Stimulated activated CD4-positive, alpha-beta T cell treated with anti-CD3 and anti-CD28 coated beads, Interleukin-1b, Interleukin-23, amount 100 ng/mL, for 1 hour (primary cell): ENCODE data around the gene PPM1E.

Experiments
- DNase-seq, 2 donors: peaks; one replicate each; pipeline ENCODE4 v3.0.0-alpha.2; 2020; ENCODE audit warnings: low read depth in 2 of 2

The PPM1E gene

DNA sequence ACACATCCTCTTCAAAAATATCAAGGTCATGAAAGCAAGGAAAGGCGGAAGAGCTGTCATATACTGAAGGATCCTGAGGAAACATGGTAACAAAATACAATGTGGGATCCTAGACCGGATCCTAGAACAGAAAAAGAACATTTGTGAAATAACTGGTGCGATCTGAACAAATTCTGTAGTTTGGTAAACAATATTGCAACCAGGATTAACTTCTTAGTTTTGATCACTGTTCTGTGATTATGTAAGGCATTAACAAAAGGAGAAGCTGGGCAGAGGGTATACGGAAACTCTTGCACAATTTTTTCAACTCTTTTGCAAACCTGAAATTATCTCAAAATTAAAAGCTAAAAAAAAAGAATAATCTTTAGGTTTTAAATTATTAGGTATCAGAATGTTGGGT lies 241.3 kb downstream of the PPM1E start:
- no peak for DNase-seq

DNA sequence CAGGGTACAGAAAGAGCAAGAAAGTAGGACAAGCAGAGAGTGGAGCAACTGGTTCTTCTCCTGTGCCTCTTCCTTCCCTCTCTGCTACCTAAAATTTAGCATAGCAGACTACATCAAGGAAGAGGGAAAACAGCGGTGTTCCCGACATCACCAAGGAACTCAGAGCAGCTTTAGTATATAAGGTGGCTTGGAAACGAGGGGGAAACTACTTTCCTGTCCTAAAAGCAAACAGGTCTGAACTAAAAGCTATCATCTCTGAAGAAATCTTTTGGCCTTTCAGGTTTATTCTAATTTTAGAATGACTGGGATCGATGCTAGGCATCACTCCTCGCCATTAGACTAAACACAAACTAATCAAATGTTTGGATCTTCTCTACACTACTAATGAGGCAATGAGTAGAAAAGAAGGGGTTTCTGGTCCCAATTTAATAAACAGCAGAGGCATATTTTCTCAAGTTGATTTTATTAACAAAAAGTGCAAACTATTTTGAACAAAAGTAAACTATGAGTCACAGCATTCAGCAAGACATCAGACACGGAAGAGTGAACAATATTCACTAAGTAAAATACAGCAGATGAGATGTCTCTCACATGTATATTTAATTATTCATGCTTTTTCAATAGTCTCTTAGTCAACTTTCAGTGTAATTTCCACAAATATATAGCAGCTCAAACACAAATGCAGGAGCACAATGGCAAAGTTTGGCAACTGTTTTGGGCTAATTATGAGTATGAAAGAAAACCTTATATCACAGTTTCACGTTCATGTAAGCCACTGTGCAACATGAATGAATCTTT lies 242.3 kb downstream of the PPM1E start:
- DNase-seq, result no peak

- DNase-seq, result no peak
Observed at GRCh38 chr17:58998871-58999270, 243.2 kb downstream of the PPM1E start.

GRCh38 chr17:58999500-58999899 lies 243.8 kb downstream of the PPM1E start:
- DNase-seq, result no peak

GRCh38 chr17:59000022-59000421 lies 244.4 kb downstream of the PPM1E start:
- DNase-seq, result no peak

DNA sequence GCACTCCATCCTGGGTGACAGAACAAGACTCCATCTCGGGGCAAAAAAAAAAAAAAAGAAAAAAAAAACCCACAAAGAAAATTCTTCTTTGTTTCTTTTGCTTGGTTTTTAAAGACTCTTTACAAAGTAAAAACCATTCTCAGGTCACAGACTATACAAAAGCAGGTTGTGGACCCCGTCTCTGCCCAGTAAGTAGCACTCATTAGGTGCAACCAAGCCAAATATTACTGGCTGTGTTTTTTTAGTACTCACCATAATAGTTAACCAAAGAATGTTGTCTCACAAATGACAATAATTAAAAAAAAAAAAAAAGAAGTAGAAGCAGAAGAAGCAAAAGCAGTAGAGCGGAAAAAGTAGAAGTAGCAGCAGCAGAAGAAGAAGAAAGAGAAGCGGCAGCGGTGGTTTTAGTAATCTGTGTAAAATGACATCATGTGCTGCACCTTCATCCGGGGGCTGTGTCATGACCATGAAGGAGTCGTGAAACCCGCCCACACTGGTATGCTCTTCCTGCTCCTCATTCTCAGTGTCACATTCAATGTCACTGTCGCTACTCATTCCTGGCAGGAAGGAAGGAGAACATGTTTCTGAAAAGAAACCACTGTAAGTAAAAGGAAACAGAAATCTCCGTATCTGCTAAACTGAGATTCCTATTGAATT lies 245.6 kb downstream of the PPM1E start:
- DNase-seq, result peak; percentile 28 to 38

DNA sequence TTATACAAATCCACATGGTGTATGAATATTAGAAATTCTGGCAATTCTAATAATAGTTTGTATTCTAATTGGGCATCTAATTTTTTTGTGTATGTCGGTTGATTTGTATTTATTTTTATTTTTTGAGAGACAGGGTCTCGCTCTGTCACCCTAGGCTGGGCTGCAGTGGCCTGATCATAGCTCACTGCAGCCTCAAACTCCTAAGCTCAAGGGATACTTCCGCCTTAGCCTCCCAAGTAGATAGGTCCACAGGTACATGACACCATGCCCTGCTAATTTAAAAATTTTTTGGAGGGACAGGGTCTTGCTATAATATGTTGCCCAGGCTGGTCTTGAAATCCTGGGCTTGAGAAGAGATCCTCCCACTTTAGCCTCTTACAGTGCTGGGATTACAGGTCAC lies 246.5 kb downstream of the PPM1E start:
- DNase-seq, result no peak

GRCh38 chr17:59002848-59003247 lies 247.2 kb downstream of the PPM1E start:
- DNase-seq, result no peak

- no peak for DNase-seq
Observed at GRCh38 chr17:59003860-59004259, 248.2 kb downstream of the PPM1E start.

DNA sequence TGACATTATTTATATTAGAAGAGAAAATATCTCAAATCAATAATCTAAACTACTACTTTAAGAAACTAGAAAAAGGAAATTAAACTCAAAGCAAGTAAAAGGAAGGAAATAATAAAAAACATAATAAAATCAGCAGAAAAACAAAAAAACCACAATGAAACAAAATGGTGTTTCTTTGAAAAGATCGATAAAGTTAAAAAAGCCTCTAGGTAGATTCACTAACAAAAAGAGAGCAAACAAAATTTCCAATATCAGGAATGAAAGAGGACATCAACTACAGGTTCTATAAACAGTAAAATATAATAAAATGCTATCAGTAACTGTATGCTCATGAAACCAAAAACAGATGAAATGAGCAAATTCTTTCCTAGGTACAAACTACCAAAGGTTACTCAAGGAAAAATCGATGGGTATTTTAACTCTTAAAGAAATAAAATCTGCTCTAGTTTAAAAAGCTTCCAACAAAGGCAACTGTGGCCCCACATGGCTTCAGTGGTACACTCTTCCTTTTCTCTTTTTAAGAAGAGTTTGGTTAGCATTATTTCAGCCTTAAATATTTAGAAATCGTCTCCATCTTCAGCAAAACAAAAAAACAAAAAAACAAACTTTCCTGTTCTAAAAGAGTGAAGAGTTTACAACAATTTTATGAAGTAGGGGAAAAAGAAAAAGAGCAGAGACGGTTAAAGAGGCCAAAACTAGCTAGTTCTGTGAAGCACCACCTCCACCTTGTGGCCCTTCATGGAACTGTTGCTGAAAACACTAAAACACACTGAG lies 248.9 kb downstream of the PPM1E start:
- DNase-seq, result peak; percentile 22 to 53

DNA sequence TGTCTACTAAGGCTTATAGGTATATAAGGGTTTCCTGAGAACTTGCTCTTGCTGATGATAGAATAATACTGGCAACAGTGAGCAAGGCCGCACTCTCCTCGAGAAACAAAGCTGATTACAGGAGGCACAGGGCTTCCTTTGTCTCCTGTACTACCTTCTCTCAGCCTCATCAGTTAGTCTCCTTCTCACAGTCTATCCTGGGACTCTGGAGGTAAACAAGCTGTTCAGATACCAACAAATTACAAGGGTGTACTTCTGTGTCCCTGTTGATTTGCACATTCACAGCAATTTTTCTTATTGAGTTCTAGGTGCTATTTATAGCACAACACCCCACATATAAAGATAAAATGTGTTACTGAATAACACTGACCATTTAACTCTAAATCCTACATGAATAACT lies 252.3 kb downstream of the PPM1E start:
- no peak for DNase-seq

- no peak for DNase-seq
Observed at GRCh38 chr17:59008737-59009136, 253.1 kb downstream of the PPM1E start.

DNA sequence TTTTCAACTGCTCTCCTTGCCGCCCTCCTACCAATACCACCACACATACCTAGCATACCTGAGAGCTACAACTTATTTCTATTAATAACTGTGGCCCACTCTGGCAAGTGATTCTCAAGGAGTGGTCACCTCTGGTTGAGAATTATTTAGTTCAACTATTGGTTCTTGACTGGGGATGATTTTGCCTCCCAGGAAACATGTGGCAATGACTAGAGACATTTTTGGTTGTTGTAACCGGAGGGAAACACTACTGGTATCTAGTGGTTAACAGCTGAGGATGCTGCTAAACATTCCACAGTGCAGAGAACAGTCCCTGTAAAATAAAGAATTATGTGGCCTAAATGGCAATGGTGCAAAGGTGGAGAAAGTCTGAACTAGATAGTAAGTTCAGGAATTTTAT lies 254.4 kb downstream of the PPM1E start:
- DNase-seq, result no peak

DNA sequence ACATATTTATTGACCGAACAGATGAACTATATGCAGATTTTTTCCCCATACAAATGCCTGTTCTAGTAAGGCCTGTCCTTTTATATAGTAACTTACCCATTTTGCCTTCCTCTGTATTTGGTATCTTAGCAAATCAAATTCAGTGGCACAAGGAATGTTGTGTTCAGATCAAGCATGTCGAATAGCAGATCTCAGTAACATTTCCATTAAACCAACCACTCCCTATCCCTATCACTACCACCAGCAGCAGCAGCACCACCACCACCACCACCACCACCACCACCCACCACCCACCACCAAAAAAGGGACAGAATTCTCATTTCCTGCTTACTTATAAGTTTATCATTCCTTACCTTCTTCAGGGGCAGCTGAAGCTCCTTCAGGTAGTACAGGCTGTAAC lies 256.3 kb downstream of the PPM1E start:
- DNase-seq, result no peak

DNA sequence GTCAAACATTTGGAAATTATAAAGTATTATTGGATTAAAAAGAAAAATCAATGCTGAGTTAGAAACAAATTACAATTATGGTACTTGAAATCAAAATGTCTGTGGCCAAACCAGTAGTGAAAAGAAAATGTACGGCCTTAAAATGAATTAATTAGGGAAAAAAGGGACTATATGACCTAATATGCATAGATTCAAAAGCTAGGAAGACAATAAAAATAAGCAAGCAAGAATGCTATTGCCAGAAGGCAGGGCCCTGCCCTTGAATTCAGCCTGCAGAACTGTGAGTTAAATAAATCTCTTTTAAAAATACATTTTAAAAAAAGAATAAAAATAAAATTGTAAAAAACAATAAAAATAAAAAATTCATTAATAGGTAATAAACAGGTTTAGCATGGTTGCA lies 262.4 kb downstream of the PPM1E start:
- DNase-seq, result no peak

DNA sequence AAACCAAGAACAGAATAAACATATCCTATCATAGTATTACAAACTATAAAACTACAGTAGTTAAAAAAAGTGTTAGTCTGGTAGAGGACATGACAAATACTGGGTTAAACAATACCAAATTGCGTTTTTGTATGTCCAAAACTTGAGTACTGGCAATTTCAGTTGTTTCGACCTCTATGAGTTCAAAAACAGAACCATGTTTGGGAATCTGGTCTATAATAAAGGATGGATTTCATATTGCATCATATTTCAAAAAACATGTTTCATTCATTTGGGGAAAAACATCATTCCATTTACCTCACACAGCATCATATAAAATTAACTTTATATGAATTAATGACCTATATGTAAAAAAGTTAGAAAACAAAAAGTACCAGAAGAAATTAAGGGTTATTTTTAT lies 269.3 kb downstream of the PPM1E start:
- DNase-seq, result no peak

DNA sequence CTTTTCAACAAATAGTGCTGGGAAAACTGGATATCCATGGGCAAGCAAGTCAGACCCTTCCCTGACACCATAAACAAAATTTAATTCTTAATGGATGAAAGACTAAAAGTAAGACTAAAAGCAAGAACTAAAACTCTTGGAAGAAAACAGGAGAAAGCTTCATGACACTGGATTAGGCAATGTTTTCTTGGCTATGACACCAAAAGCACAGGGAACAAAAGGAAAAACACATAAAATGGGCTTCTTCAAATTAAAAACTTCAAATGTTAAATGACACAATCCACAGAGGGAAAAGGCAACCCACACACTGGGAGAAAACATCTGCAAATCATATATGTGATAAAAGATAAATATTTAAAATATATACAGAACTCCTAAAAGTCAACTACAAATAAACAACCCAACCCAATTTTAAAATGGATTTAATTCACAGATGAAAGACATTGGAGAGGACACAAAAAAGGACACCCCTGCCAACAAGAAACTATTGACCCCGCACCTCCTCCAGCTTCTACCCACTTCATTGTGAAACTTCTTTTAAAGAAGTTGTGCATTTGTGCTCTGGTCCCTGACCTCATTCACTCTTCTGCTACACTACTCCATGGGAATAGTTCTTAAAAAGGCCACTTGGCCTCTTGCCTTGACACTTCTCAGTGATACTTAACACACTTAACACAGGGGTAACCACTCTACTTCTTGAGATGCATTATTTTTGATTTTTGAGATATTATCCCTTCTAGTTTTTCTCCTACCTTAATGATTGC lies 270.7 kb downstream of the PPM1E start:
- no peak for DNase-seq

- DNase-seq, result no peak
Observed at GRCh38 chr17:59027750-59028149, 272.1 kb downstream of the PPM1E start.

DNA sequence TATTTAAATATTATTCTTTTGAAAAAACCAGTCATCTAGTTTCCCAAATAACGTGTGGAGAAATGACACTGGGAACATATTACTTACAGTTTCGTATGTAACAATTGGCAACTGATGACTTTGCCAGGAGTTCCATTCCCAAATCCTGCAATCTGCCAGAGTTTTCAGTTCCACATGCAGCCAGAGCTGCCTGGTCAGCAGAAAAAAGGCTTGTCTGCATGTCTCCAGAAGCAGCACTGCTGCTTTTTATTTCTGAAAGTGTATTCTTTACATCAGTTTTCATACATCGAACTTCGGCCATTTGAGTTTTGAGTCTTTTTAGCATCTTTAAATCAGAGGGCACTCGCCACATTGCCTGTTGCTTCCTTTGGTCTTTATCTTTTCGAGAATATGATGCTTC lies 272.7 kb downstream of the PPM1E start:
- DNase-seq, result no peak

DNA sequence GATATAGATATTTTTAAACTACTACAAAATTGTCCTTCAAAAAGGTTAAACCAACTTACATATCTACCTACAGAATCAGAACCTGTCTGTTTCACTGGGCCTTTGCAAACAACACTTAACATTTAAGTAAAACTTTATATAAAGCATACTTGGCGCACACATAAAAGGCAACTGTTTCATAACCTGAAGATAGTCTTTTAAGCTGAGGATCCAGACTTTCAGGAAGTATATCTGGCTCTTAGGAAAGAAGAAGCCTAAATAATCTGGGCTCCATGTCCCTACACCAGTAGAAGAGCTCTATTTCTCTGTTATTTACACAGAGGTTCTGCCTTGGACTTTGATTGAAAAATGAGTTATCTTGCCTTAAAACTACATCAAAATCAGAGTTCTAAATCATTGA lies 275.2 kb downstream of the PPM1E start:
- no peak for DNase-seq
